Liver (tissue), 9 donors: ENCODE measurements around the gene MS4A4A. TPM values are rescaled to one million over a fixed set of nuclear protein-coding genes. Genes with fewer than 3 reads are reported as not detected.

Experiments
- DNase-seq: peaks from one replicate; pipeline ENCODE4 v3.0.0-alpha.2; 2017; ENCODE audit warnings: low spot score
- H3K27ac ChIP-seq, 2 donors: one replicate each; pipeline ENCODE4 v1.7.0; 2013; ENCODE audit warnings: inconsistent platforms in 2 of 2, low read length in 2 of 2, control low read depth in 1 of 2, low read depth in 1 of 2, mild to moderate bottlenecking in 1 of 2
- H3K27me3 ChIP-seq, 4 donors: one replicate each; pipeline versions ENCODE4 v1.6.1 to v1.7.0; 2013; ENCODE audit warnings: low read length in 3 of 4, inconsistent platforms in 1 of 4, mild to moderate bottlenecking in 1 of 4, moderate library complexity in 1 of 4; ENCODE audit not compliant: control insufficient read depth in 4 of 4, insufficient read depth in 4 of 4
- H3K36me3 ChIP-seq, 4 donors: one replicate each; pipeline versions ENCODE4 v1.6.1 to v1.7.0; 2013; ENCODE audit warnings: low read length in 3 of 4, mild to moderate bottlenecking in 3 of 4, low read depth in 1 of 4, moderate library complexity in 1 of 4; ENCODE audit not compliant: control insufficient read depth in 4 of 4, insufficient read depth in 3 of 4
- H3K4me1 ChIP-seq, 4 donors: one replicate each; pipeline versions ENCODE4 v1.6.1 to v1.7.0; 2013; ENCODE audit warnings: low read length in 3 of 4, mild to moderate bottlenecking in 3 of 4, moderate library complexity in 1 of 4; ENCODE audit not compliant: control insufficient read depth in 4 of 4, insufficient read depth in 4 of 4
- H3K4me3 ChIP-seq, 3 donors: one replicate each; pipeline versions ENCODE4 v1.6.1 to v1.7.0; 2013; ENCODE audit warnings: low read length in 3 of 3, control low read depth in 1 of 3, low read depth in 1 of 3, mild to moderate bottlenecking in 1 of 3
- H3K9ac ChIP-seq, 2 donors: one replicate each; pipeline ENCODE4 v1.7.0; 2013; ENCODE audit warnings: low read length in 2 of 2, mild to moderate bottlenecking in 2 of 2, moderate library complexity in 2 of 2, control low read depth in 1 of 2, low read depth in 1 of 2
- H3K9me3 ChIP-seq, 4 donors: one replicate each; pipeline versions ENCODE4 v1.6.1 to v1.7.0; 2013; ENCODE audit warnings: low read length in 3 of 4; ENCODE audit not compliant: control insufficient read depth in 4 of 4
- EGR1 ChIP-seq, 2 donors: IDR thresholded peaks; 2 replicates each; pipeline ENCODE4 v1.6.1; 2016 to 2018; ENCODE audit warnings: antibody characterized with exemption in 2 of 2, low read depth in 2 of 2
- FOXA1 ChIP-seq: IDR thresholded peaks from 2 replicates; pipeline ENCODE4 v1.6.1; 2016; ENCODE audit warnings: antibody characterized with exemption
- FOXA2 ChIP-seq: IDR thresholded peaks from 2 replicates; pipeline ENCODE4 v1.6.1; 2016; ENCODE audit warnings: antibody characterized with exemption
- GABPA ChIP-seq, 2 donors: IDR thresholded peaks in 1 of 2; conservative IDR thresholded peaks in 1 of 2; 2 replicates each; pipeline ENCODE4 v1.6.1; 2016; ENCODE audit warnings: antibody characterized with exemption in 2 of 2, mild to moderate bottlenecking in 1 of 2, moderate library complexity in 1 of 2
- HNF4G ChIP-seq: IDR thresholded peaks from 2 replicates; pipeline ENCODE4 v1.6.1; 2016; ENCODE audit warnings: antibody characterized with exemption
- JUND ChIP-seq, 2 donors: IDR thresholded peaks; 2 replicates each; pipeline ENCODE4 v1.6.1; 2016; ENCODE audit warnings: antibody characterized with exemption in 2 of 2
- NR2F2 ChIP-seq: IDR thresholded peaks from 2 replicates; pipeline ENCODE4 v1.6.1; 2016; ENCODE audit warnings: antibody characterized with exemption
- RAD21 ChIP-seq, 2 donors: IDR thresholded peaks; 2 replicates each; pipeline ENCODE4 v1.6.1; 2016; ENCODE audit warnings: antibody characterized with exemption in 2 of 2, mild to moderate bottlenecking in 2 of 2
- RXRA ChIP-seq, 2 donors: IDR thresholded peaks; 2 replicates each; pipeline ENCODE4 v1.6.1; 2017 to 2018; ENCODE audit warnings: antibody characterized with exemption in 2 of 2, mild to moderate bottlenecking in 1 of 2
- SP1 ChIP-seq: IDR thresholded peaks from 2 replicates; pipeline ENCODE4 v1.6.1; 2018; ENCODE audit warnings: antibody characterized with exemption, mild to moderate bottlenecking
- TAF1 ChIP-seq: conservative IDR thresholded peaks from 2 replicates; pipeline ENCODE4 v1.6.1; 2016; ENCODE audit warnings: antibody characterized with exemption, mild to moderate bottlenecking
- YY1 ChIP-seq: IDR thresholded peaks from 2 replicates; pipeline ENCODE4 v1.6.1; 2016; ENCODE audit warnings: antibody characterized with exemption, mild to moderate bottlenecking
- WGBS: extraction: QIAGEN DNeasy Blood & Tissue Kit; methylation state at CpG from one replicate; pipeline ENCODE4 v1.1.7; 2013; 5-methylcytosine and 5-hydroxymethylcytosine counted together
- polyA plus RNA-seq, 2 donors: library from polyadenylated mRNA; stranded (reverse) in 1 of 2; unstranded in 1 of 2; fragments of 200-250 nt in 1 of 2; fragments of >200 nt in 1 of 2; fragmentation: Nextera tagmentation in 1 of 2; extraction: Ambion mirVana in 1 of 2; gene quantifications; one replicate each; pipeline versions ENCODE4 v1.2.1 to v1.2.3, GENCODE V29; 2013 to 2015
- total RNA-seq, 2 donors: library from RNA; depleted of rRNA; stranded (reverse); fragments of >200 nt; gene quantifications; one replicate each; pipeline ENCODE4 v1.2.3, GENCODE V29; 2014
- TF ChIP-seq, protein P1 (sequence below): IDR thresholded peaks from 2 replicates; pipeline ENCODE4 v1.6.1; 2016; ENCODE audit warnings: antibody characterized with exemption
- TF ChIP-seq, protein P2 (sequence below): IDR thresholded peaks from 2 replicates; pipeline ENCODE4 v1.6.1; 2016; ENCODE audit warnings: antibody characterized with exemption
- TF ChIP-seq, protein P3 (sequence below): fragments of 150-350 bp; IDR thresholded peaks from 2 replicates; pipeline ENCODE4 v1.5.1; 2017; ENCODE audit warnings: improper control_type of control experiment, low read depth, low read length; ENCODE audit not compliant: missing input control
- TF ChIP-seq, protein P4 (sequence below): IDR thresholded peaks from 2 replicates; pipeline ENCODE4 v1.6.1; 2016; ENCODE audit warnings: antibody characterized with exemption, mild to moderate bottlenecking
- TF ChIP-seq, protein P5 (sequence below): IDR thresholded peaks from 2 replicates; pipeline ENCODE4 v1.6.1; 2016; ENCODE audit warnings: antibody characterized with exemption
- donor health status: healthy.
- donor health status: healthy.
- donor health status: healthy.
- donor health status: healthy.
- donor health status: healthy.

Gene MS4A4A
- total and polyA plus RNA-seq, 4 donors = 8.6 to 16.1 (median 10.8) TPM

DNA sequence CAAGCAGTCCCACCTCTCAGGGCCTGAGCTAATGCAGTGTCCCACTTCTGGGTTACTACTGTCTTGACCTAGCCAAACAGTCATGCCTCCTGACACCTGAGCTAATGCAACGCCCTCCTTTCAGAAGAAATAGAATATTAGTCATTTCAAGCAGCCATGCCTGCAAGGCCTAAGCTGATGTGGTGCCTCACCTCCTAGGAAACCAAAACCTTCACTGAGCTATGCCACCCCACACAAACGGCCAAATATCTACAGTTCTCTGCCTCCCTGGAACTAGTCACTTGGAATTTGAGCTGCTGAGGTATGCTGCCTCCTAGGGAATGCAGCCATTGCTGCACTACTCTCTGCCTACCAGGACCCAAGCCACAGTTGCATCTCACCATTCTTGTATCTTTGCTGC is 38.3 kb downstream of the MS4A4A start:
- H3K9me3 ChIP-seq = peaks cover 0 to 5% (median 2%) of the 10 kb centered on the region in 4 donors
- DNase-seq = no peak
- H3K27me3 ChIP-seq = peaks cover 0 to 5% (median 0%) of the 10 kb centered on the region in 4 donors
- TF ChIP-seq HNF4G = no peak
- no peak for TF ChIP-seq FOXA2
- TF ChIP-seq RAD21 (IDR thresholded peaks at IDR 0.05) = no peak
- no peak for TF ChIP-seq NR2F2
- TF ChIP-seq RXRA (IDR thresholded peaks at IDR 0.05) = no peak
- no peak for TF ChIP-seq JUND (IDR thresholded peaks at IDR 0.05)
- TF ChIP-seq, protein P1, sequence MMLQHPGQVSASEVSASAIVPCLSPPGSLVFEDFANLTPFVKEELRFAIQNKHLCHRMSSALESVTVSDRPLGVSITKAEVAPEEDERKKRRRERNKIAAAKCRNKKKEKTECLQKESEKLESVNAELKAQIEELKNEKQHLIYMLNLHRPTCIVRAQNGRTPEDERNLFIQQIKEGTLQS = no peak
- TF ChIP-seq SP1 = no peak
- TF ChIP-seq YY1 = no peak
- TF ChIP-seq, protein P2, sequence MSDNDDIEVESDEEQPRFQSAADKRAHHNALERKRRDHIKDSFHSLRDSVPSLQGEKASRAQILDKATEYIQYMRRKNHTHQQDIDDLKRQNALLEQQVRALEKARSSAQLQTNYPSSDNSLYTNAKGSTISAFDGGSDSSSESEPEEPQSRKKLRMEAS = no peak
- TF ChIP-seq GABPA (IDR thresholded peaks at IDR 0.05 in 1 of 2, conservative IDR thresholded peaks at IDR 0.05 in 1 of 2) = no peak
- TF ChIP-seq, protein P3, sequence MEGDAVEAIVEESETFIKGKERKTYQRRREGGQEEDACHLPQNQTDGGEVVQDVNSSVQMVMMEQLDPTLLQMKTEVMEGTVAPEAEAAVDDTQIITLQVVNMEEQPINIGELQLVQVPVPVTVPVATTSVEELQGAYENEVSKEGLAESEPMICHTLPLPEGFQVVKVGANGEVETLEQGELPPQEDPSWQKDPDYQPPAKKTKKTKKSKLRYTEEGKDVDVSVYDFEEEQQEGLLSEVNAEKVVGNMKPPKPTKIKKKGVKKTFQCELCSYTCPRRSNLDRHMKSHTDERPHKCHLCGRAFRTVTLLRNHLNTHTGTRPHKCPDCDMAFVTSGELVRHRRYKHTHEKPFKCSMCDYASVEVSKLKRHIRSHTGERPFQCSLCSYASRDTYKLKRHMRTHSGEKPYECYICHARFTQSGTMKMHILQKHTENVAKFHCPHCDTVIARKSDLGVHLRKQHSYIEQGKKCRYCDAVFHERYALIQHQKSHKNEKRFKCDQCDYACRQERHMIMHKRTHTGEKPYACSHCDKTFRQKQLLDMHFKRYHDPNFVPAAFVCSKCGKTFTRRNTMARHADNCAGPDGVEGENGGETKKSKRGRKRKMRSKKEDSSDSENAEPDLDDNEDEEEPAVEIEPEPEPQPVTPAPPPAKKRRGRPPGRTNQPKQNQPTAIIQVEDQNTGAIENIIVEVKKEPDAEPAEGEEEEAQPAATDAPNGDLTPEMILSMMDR = no peak
- no peak for TF ChIP-seq EGR1 (IDR thresholded peaks at IDR 0.05; ENCODE audit: low read depth in 2 of 2)
- TF ChIP-seq TAF1 = no peak
- no peak for TF ChIP-seq FOXA1
- TF ChIP-seq, protein P4, sequence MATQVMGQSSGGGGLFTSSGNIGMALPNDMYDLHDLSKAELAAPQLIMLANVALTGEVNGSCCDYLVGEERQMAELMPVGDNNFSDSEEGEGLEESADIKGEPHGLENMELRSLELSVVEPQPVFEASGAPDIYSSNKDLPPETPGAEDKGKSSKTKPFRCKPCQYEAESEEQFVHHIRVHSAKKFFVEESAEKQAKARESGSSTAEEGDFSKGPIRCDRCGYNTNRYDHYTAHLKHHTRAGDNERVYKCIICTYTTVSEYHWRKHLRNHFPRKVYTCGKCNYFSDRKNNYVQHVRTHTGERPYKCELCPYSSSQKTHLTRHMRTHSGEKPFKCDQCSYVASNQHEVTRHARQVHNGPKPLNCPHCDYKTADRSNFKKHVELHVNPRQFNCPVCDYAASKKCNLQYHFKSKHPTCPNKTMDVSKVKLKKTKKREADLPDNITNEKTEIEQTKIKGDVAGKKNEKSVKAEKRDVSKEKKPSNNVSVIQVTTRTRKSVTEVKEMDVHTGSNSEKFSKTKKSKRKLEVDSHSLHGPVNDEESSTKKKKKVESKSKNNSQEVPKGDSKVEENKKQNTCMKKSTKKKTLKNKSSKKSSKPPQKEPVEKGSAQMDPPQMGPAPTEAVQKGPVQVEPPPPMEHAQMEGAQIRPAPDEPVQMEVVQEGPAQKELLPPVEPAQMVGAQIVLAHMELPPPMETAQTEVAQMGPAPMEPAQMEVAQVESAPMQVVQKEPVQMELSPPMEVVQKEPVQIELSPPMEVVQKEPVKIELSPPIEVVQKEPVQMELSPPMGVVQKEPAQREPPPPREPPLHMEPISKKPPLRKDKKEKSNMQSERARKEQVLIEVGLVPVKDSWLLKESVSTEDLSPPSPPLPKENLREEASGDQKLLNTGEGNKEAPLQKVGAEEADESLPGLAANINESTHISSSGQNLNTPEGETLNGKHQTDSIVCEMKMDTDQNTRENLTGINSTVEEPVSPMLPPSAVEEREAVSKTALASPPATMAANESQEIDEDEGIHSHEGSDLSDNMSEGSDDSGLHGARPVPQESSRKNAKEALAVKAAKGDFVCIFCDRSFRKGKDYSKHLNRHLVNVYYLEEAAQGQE = no peak
- peak overlapping the region in 1 of 3 donors; percentile 3 for H3K4me3 ChIP-seq
- no peak overlapping the region for H3K9ac ChIP-seq
- H3K27ac ChIP-seq = no peak overlapping the region
- H3K36me3 ChIP-seq = no peaks in the 10 kb centered on the region
- no peaks in the 10 kb centered on the region for H3K4me1 ChIP-seq
- WGBS = 57% methylated on average over 2 of the region's 2 CpGs

DNA sequence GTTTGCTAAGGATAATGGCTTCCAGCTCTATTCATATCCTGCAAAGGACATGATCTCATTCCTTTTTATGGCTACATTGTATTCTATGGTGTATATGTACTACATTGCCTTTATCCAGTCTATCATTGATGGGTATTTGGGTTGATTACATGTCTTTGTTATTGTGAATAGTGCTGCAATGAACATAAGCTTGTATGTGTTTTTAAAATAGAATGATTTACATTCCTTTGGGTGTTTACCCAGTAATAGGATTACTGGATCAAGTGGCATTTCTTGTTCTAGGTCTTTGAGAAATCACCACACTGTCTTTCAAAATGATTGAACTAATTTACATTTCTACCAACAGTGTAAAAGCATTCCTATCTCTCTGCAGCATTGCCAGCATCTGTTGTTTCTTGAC is 40.6 kb downstream of the MS4A4A start:
- peaks cover 0 to 5% (median 3%) of the 10 kb centered on the region in 4 donors for H3K9me3 ChIP-seq
- TF ChIP-seq YY1 (no peak), SP1 (no peak), GABPA (IDR thresholded peaks at IDR 0.05 in 1 of 2, conservative IDR thresholded peaks at IDR 0.05 in 1 of 2) (no peak), HNF4G (no peak)
- TF ChIP-seq, protein P5, sequence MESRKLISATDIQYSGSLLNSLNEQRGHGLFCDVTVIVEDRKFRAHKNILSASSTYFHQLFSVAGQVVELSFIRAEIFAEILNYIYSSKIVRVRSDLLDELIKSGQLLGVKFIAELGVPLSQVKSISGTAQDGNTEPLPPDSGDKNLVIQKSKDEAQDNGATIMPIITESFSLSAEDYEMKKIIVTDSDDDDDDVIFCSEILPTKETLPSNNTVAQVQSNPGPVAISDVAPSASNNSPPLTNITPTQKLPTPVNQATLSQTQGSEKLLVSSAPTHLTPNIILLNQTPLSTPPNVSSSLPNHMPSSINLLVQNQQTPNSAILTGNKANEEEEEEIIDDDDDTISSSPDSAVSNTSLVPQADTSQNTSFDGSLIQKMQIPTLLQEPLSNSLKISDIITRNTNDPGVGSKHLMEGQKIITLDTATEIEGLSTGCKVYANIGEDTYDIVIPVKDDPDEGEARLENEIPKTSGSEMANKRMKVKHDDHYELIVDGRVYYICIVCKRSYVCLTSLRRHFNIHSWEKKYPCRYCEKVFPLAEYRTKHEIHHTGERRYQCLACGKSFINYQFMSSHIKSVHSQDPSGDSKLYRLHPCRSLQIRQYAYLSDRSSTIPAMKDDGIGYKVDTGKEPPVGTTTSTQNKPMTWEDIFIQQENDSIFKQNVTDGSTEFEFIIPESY = no peak
- H3K27me3 ChIP-seq = peaks cover 0 to 2% (median 0%) of the 10 kb centered on the region in 4 donors
- H3K4me3 ChIP-seq = no peak overlapping the region
- no peak for DNase-seq
- no peak overlapping the region for H3K9ac ChIP-seq
- H3K36me3 ChIP-seq = no peaks in the 10 kb centered on the region
- no peak overlapping the region for H3K27ac ChIP-seq
- no peaks in the 10 kb centered on the region for H3K4me1 ChIP-seq
